HEK293T (cell line): ENCODE data around the gene ZBTB40.

ENCODE experiments used
- BHLHE40 ChIP-seq: fragments of 450-650 bp; IDR thresholded peaks from 2 replicates; pipeline ENCODE4 v1.6.1; 2016; ENCODE audit warnings: mild to moderate bottlenecking, moderate library complexity, borderline replicate concordance
- FOXK2 ChIP-seq: fragments of 450-650 bp; IDR thresholded peaks from 2 replicates; pipeline ENCODE4 v1.6.1; 2016; ENCODE audit warnings: mild to moderate bottlenecking
- FOXM1 ChIP-seq: fragments of 450-650 bp; IDR thresholded peaks from 2 replicates; pipeline ENCODE4 v1.6.1; 2017; ENCODE audit warnings: mild to moderate bottlenecking, borderline replicate concordance
- NFRKB ChIP-seq: fragments of 450-650 bp; IDR thresholded peaks from 2 replicates; pipeline ENCODE4 v1.6.1; 2016; ENCODE audit warnings: mild to moderate bottlenecking, moderate library complexity
- SP1 ChIP-seq: fragments of 450-650 bp; IDR thresholded peaks from 2 replicates; pipeline ENCODE4 v1.6.1; 2017
- TARDBP ChIP-seq: fragments of 450-650 bp; IDR thresholded peaks from 2 replicates; pipeline ENCODE4 v1.6.1; 2016

- no peak for TF ChIP-seq SP1
- no peak for TF ChIP-seq TARDBP
- TF ChIP-seq FOXK2: no peak
- TF ChIP-seq FOXM1: no peak
- TF ChIP-seq NFRKB: no peak
- no peak for TF ChIP-seq BHLHE40
These were observed 124.0 kb downstream of the ZBTB40 start for GRCh38 chr1:22575532-22576149.
